Amniotic stem cell (primary cell): ENCODE measurements around the gene TMEM178B.

Source experiments
- DNase-seq: peaks from one replicate; lab custom pipeline; 2025; lab: John Stamatoyannopoulos, UW

Gene TMEM178B

DNA sequence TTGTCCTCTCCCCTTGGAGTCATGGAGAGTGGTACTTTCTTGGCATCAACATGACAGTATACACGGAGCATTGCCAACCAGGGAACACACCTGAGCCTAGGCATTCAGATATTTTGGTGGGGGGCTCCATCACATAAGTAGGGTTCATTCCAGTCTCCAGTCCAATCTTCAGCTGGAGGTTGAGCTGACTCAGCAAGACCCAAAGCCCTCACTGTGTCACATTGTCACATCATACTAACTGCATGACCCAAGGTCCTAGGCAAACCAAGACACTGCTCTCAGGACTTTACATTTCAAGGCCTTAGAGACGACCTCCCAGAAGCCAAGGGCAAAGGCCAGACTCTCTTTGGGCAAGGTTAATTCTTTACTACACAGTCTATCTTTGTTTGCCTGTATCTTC, 190.1 kb downstream of the TMEM178B start:
- no peak for DNase-seq

DNA sequence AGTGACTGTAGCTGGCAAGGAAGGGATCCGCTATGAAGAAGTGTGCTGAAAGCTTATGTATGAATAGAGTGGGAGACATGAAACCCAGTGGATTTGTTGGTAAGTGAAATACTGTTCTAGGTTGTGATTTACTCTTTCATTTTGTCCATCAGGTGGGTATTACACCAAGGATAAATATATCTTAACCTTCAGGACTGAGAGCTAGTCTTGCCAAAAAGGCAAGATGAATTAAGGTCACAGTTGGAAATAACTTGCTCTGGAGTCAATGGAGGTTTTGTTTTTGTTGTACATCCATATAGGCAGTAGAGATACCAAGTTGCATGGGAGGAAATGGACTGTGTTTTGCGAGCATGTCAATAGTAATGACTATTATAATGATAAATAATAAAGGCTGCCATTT, 190.6 kb downstream of the TMEM178B start:
- DNase-seq, result no peak

DNA sequence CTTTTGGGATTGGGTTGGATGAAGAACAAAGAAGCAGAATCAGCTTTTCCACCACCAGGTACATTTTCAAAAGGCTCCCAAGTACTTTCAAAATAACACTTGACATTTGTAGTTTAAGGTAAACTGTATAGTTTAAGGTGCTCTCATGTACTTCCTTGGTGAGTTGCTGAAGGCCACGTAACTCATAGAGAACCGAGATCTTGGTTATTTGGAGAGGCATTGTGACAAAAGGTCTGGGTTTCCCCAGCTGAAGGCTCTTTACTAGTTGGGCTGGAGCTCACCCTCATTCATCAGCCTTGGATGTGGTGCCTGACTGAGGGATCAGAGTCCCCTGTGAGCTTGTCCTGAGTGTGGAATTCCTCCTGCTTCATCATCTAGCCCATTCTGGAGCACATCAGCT, 191.8 kb downstream of the TMEM178B start:
- no peak for DNase-seq

DNA sequence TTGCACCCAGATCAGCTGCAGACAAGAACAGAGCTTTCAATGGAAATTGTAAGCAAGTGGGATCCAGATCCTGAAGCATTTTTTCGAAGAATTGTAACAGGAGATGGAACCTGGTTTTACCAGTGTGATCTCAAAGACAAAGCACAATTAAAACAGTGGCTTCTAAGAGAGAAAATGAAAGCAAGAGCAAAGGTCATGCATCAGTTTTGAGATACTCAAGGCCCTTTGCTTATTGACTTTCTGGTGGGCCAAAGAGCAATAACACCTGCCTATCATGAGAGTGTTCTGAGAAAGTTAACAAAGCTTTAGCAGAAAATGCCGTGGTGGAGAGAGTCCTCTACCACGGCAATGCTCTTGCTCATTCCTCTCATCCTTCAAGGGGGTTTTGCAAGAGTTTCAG, 194.8 kb downstream of the TMEM178B start:
- no peak for DNase-seq

DNA sequence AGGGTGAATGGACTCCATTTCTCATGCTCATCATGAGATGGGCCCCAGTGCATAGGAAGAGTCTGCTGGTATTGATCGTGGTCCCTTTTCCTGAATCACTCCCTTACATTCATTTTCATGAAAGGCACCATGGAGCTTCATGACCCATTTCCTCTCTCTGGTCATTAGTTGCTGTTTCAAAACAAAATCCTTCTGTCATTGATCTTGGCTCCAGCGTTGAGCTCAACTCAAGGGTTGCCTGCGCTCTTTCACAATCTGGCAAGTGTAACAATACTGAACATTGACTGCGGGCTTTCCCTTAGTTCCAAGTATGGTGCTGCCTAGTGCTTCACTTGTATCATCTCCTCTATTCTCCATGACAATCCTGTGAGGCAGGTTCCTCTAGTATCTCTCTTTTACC, 197.6 kb downstream of the TMEM178B start:
- no peak for DNase-seq

DNA sequence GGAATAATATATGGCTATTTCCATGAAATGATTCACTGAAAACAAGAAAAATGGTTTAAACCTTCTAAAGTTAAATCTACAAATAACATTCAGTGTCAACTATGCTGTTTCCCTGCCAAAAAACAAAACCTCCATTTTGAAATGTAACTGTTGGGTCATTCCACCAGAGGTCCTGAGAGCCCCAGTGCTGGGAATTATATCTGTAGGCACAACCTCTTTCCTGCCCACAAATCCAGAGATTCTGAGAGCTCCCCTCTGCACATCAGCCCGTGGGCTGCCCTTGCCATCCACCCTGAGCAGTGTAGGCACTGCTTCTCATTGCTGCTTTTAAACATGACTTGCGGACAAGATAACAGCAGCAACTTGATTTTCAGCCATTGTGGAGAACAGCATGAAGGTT, 198.6 kb downstream of the TMEM178B start:
- DNase-seq, result no peak

DNA sequence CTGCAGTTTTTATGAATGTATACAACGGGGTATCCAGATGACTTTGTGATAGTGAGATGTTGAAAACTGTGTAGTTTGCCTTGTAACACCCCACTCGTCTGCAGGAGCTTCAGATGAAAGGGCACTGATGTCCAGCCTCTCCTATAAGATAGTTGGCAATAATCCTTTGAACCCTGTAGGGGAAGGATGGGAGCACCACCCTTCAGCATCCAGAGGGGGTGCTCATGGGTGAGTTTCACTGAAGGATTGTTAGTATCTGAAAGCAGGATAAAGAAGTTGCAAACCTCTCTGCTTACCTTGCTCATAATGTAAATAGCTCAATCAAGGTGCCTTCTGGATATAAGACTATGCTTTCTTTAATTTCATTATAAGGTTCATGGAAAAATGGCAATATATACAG, 201.5 kb downstream of the TMEM178B start:
- DNase-seq, result no peak

DNA sequence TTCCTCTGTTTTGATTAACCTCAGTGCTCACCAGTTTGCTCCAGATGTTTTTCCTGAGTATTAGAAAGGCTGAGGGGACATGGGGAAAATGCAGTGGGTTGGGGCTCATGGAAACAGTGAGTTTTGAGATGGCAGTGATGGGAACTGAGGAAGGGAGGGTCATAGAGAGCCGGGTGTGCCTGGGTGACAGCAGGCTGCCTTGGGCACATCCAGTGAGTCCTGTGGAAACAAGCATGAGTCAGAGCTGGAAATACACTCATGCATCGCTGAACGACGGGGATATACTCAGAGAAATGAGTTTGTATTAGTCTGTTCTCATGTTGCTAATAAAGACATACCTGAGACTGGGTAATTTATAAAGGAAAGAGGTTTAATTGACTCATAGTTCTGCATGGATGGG, 202.2 kb downstream of the TMEM178B start:
- no peak for DNase-seq

DNA sequence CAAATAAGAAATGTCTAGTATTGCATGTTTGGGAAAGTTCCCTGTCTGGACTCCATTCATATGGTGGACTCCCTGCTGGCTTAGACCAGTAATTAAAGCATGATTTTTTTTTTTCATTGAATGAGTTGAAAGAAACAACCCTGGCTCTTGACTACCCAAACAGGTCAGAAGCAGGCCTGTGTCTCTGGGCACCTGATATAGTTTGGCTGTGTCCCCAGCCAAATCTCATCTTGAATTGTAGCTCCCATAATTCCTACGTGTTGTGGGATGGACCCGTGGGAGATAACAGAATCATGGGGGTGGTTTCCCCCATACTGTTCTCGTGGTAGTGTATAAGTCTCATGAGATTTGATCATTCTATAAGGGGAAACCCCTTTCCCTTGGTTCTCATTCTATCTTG, 206.2 kb downstream of the TMEM178B start:
- no peak for DNase-seq

DNA sequence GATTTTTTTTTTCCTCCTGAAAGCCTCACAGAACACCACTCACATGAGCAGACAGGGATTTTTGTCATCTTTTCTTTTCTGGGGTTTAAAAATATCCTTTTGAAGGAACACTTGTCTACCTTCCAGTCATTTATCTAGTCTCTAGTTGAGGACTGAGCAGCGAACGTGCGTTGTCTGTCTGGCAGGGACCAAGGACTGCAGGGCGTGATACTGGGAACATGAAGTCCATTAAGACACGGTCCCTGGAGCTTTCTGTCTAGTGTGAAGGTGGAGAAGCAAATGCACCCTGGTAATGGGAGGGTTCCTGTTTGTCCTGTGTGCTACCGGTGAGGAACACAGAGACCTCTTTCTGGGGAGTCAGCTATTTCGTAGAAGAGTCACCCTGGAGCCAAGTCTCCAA, 207.4 kb downstream of the TMEM178B start:
- no peak for DNase-seq

DNA sequence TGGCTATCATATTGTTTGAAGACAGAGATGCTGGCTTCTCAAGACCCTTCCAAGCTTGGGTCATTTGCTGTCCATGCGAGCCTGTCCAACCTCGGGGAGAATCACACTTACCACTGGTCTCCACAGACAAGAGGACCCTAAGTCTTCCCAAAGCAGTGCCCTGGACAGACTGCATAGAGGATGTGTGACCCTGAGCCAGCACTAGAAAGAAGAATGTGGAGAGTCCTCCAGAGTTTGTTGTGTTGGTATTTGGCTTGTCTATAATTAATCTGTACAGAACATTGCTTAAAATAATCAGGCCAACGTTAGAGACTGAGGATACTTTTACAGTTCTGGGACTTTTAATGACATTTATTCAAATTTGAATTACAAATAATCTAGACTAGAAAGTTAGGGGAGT, 212.7 kb downstream of the TMEM178B start:
- no peak for DNase-seq

DNA sequence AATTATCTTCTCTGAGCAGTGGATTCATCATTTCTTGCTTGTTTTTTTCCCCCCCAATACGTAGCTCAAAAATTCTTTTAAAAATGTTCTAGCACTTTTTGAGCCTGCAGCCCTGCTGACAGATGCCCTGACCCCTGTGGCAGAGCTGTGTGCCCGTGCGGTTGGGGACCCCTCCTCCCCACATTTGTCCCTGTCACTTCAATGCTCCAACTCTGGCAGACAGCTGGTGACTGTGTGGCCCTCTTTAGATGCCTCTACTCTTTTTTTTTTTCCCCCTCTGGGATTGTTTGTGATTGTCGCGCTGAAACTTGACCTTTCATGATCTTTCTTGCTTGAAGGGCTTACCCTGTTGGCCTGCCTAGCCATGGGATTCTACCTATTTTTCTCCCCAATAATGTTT, 214.1 kb downstream of the TMEM178B start:
- DNase-seq, result no peak

DNA sequence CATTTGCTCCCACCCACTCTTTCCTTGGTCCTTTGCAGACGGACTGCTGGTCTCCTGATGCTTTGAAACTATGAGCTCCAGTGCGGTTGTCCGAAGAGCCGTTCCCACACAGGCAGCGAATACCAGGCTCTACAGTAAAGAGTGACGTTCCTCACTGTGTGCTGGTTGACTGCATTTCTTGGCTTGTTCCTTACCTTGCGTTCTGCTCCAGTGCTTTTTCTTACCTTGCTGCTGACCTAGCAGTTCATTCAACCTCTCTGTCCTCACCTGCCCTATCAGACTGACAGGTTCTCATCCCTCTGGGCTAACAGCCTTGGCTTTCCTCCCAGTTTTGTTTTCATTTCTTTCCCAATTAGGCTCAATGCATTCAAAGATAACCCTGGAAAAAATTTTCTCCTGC, 214.8 kb downstream of the TMEM178B start:
- DNase-seq, result no peak

DNA sequence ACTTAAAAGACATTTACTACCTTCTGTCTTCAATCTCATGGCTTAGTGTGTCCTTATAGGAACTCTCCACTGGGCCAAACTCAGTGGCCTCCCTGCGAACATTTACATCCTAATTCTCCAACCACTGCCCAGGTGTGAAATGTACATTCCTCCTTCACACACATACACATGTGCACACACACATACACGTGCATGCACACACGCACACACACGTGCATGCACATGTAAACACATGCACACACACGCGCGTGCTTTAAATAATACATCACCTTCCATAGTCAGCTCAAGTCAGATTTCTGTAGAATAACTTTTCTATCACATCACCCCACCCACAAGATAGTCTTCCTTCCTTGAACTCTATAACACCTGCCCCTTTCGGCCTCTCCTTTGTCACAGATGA, 216.5 kb downstream of the TMEM178B start:
- no peak for DNase-seq

DNA sequence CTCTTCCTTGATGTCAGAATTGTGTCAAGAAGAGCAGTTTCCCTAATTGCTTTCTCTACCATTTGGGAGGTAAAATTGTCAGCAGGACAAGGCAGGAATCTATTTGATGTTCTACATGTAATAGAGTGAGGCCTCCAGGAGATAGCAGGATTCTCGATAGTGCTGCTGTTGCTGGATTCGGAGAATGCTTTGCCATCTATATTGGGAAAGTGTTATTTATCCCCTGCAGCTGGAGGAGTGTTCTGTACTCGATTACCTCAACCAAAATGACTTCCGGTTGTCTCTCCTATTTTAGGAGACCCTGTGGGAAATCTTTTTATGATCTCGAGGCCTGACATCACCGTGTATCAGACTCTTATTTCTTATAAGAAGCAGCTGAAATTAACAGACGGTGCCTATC, 217.1 kb downstream of the TMEM178B start:
- DNase-seq, result no peak

DNA sequence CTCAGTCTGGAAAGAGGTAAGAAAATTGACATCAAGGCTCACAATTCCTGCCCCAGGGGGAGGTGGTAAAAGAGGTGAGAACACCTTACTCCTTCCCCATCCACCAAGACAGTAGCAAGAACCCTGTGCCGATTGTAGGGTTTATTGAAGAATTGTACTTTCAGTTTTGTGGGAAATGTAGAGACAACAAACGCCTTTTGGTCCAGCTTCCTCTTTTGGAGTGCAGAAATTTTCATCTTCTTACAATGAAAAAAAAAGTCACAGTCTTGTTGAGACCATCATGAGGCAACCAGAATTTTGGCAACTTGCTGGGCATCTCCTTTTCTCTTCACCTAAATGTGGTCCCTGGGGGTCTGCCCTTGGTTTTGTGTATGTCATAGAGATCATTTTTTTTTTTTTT, 217.7 kb downstream of the TMEM178B start:
- DNase-seq, result no peak

DNA sequence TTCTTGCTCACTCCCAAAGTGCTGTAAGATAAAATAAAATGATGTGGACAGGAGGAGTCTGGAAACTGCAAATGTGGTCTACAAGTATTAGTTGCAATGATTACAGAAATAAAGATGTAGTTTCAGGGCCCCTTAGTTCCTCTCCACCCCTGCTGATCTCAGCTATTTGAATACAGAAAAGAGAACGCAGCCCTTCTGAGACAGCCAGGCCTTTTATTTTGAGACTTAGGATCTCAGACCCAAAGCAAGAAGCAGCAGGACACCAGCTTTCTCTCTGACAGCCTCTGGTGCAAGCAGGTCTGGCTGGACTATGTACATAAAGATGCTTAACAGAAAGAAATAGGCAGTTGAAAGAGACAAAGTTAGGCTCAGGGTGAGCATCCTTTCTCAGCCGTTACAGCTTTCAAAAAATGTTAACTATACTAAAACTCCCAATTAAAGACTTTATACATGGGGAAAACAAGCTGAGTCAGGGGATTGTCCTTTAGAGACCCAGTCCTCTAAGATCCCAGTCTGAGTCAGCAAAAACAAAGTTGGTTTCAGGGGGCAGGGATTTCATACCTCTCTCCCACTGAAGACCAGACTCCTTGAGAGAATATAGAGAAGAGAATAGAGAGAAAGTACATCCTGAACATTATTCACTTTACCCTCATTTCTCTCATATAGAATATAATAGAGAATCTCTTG, 220.4 kb downstream of the TMEM178B start:
- no peak for DNase-seq

DNA sequence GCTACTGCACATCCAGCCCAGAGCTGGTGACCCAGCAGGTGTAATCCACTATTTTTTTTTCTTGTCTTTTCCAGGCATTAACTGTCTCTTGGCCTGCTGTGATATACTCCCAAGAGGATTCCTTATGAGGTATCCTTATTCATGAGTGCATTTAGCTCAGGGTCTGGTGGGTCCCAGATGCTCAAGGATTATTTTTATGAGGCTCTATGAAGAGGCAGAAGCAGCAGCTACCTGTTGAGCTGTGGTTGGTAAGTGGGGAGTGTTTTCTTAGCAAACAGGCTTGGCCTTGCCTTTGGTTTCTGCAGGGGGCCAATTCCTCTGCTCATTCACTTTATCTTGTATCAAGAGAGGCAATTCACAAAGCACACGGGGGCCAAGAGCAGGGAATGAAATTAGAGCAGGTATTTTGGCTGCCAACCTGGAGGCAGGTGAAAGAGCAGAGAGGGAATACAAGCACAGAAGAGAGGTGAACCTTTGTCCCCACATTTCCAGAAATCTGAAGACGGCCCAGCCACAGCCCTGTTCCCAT, 221.6 kb downstream of the TMEM178B start:
- DNase-seq, result no peak

DNA sequence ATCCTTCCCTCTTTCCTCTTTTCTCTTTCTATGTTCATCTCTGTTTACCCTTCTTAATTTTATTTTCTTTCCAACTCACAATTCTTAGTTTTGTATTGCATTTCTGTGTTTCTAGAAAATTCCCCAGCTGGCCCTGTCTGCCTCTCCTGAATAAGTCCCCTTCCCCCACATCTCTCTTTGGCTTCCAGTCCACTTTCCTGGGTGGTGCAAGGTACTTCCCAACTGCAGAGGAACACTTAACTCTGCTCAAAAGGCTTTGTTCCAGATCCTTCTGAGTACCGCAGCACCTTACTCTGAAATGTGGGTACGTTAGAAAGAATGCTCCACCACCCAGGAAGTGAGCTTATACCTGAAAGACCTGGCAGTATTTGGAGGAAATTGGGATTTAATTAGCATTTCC, 227.0 kb downstream of the TMEM178B start:
- no peak for DNase-seq

DNA sequence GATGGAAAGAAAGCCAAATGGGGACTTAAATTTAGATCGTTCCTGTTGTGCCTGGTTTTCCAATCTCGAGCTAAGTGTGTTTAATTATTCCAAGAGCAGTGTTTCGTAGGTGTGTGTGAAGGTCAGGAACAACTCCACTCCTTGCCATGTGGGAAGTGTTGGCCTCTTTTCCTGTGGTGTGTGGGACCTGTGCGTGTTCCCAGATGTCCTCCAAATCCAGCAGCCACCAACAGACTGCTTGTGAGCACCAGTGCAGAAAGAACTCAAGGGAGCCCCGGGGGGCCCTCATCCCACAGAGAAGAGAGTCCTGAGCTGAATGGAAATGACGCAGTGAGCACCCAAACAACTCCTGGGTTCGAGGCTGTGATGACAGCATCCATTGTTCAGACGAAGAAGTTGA, 227.7 kb downstream of the TMEM178B start:
- no peak for DNase-seq

DNA sequence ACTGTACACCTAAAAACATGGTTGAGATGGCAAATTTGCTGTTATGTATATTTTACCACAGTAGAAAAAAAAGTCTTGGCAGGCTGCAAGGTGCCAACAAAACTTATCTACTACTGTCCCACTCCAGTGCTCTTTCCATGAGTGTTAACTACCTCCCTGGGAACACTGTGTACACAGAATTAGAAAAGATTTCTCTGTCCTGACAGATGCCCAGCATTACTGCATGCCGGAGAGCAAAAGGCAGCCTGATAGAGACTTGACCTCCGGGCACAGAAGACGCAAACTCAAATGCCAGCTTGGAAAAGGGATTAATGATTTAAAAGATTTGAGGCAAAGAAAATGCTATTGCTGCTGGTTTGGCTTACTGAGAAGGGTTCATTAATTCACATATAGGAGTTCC, 228.8 kb downstream of the TMEM178B start:
- DNase-seq, result no peak

DNA sequence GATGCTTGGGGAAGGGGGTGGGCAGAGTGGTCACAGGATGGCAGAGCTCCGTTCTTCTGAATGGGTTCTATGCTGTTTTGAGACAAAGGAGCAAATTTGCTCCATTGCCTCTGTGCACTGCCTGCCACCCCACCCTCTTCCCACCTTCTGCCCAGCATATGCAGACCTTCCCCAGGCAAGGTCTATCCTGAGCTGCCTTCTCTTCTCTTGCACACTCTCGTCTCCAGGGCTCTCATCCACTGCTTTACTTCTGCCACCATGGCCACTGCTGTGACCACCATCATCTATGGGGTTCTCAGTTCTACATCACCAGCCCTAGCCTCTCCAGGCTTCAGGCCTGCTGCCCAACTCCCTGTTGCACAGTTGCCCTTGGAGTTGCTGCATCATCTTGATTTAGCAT, 230.4 kb downstream of the TMEM178B start:
- no peak for DNase-seq

DNA sequence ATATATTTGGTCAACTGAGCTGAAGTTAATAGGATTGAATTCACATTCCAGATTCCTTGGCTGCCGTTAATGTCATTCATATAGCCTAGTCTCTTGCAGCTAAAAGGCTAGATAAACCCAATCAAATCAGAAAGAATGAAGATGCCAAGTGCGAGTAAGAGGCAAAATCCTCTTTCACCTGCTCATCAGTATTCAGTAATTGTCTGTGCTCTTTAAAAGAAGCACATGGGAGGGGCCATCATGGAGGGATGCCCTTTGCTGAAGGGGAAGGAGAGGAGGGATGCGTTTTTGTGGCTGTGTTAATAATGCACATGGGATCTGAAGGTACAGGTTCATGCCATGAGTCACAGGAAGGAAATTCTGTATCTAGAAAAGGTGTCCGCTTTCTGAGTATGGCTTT, 232.2 kb downstream of the TMEM178B start:
- DNase-seq, result no peak

DNA sequence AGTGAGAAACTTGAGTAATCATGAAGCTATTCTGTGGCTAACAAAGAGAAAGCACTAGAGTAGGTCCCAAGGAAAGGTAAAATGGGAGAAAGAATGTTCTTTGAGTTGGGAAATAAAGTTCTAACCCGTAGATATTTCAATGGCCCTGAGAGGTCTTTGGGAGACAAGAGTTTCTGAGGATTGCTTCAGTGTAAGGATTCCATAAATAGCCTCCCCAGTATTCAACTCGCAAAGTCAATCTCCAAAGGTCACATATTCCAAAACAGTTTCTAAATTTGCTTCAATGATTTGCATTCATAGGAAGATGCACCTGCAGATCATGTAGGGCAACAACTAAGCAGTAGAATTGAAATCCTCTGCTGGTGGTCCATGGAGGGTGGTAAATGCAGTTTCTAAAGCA, 238.5 kb downstream of the TMEM178B start:
- DNase-seq, result no peak
